ENCODE results near the gene CDH13.

DNA sequence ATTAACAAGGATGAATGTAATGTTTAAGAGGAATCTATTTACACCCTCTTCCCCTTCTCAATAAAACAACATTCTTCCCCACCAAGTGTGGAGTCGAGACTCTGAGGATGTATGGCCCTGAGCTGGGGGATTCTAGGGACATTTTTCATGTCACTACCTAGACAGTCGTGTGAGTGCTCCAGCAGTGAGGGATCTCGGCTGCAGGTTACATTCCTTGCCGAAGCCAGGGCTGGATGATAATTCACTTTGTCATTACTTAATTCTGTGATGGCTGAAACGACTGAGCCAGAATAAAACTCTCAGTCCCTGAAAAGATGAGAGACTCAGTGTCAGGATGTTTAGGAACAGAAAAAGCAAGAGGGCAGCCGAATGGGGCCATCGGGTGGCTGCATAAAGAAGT, 1074.1 kb downstream of the CDH13 start:
- TF ChIP-seq, protein P1, sequence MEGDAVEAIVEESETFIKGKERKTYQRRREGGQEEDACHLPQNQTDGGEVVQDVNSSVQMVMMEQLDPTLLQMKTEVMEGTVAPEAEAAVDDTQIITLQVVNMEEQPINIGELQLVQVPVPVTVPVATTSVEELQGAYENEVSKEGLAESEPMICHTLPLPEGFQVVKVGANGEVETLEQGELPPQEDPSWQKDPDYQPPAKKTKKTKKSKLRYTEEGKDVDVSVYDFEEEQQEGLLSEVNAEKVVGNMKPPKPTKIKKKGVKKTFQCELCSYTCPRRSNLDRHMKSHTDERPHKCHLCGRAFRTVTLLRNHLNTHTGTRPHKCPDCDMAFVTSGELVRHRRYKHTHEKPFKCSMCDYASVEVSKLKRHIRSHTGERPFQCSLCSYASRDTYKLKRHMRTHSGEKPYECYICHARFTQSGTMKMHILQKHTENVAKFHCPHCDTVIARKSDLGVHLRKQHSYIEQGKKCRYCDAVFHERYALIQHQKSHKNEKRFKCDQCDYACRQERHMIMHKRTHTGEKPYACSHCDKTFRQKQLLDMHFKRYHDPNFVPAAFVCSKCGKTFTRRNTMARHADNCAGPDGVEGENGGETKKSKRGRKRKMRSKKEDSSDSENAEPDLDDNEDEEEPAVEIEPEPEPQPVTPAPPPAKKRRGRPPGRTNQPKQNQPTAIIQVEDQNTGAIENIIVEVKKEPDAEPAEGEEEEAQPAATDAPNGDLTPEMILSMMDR (IDR thresholded peaks at IDR 0.05), result no peak
- TF ChIP-seq EP300 (IDR thresholded peaks at IDR 0.05) (no peak), POLR2AphosphoS5 (IDR thresholded peaks at IDR 0.05) (no peak), POLR2A (IDR thresholded peaks at IDR 0.05) (no peak)
